Activated T-cell treated with anti-CD3 and anti-CD28 coated beads for 48 hours (primary cell): Measurements from ENCODE around the gene PGAP6.
"Not testable (repeated sequence)": the region's sequence is repeated elsewhere in the genome, so short reads cannot be mapped to it uniquely, and the experiment has no call there.

Source experiments
- DNase-seq: peaks from one replicate; pipeline ENCODE4 v3.0.0-alpha.2; 2020; ENCODE audit warnings: low read depth

The PGAP6 gene

DNA sequence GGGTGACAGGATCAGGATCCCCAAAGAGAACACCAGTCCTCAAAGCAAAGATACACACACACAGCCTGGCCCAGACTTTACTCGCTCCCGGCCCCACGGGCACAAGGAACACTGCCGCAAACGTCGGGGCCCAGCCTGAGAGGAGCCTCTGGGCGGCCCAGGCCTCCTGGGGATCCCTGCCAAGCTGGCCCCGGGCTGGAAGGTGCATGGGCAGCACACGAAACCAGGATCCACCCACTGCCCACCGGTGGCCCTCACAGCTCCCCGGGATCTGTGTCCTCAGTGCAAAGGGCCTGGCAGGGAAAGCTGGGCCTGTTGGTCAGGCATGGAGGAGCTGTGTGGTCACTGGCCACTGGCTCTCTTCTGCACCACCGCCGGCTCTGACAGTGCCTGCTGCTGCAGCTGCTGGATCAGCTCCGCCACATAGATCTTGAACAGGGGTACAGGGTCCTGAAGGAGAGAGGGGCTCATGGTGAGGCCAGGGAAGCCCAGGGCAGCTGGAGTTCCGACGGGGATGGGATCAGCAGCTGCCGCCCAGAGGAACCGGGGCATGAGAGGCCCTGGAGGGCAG, 14.4 kb downstream of the PGAP6 start:
- no peak for DNase-seq

DNA sequence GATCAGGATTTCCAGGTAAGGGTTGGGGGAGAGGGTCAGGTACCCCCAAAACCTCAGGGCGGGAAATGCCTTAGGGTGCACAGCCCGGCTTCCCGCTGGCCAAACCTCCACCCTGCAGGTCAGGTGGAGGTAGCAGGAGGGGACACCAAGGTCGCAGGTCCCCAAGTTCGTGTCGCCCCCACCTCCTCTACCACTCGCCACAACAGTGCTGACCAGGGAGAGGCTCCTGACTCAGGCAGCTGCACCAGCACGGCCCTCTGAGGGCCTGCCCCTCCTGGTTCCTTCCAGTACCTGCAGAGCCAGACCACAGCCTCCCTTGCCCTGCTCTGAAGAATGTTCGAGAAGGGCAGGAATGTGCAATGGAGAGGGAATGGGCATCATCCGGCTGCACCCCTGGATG, 15.3 kb downstream of the PGAP6 start:
- DNase-seq = no peak

DNA sequence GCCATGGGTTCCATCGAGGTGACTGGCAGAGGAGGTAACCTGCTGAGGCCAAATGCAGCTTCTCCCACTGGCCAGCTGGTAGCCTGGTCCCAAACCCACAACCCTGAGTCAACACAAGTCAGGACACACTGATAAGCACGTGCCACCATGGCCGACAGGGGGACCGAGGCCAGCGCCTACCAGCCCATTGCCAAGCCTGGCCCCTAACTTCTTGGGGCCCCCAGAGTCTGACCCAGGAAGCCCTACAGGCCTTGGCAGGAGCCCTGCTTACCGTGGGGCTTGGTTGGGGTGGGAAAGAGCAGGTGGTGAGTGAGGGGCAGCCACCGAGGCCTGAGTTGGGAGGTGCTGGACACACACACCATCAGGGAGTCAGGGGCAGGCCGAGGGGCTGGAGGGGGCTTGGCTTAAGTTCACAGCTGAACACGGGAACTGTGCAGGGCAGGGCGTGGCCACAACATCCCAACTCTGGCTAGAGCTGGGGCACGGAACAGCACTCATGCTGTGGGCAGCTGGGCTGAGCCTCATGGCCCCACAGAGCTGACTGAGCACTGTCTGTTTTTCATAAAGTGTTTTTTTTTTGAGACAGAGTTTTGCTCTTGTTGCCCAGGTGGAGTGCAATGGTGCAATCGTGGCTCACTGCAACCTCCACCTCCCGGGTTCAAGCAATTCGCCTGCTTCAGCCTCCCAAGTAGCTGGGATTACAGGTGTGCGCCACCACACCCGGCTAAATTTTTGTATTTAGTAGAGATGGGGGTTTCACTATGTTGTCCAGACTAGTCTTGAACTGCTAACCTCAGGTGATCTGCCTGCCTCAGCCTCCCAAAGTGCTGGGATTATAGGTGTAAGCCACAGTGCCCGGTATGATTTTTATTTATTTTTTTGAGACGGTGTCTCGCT, 16.9 kb downstream of the PGAP6 start:
- no peak for DNase-seq

DNA sequence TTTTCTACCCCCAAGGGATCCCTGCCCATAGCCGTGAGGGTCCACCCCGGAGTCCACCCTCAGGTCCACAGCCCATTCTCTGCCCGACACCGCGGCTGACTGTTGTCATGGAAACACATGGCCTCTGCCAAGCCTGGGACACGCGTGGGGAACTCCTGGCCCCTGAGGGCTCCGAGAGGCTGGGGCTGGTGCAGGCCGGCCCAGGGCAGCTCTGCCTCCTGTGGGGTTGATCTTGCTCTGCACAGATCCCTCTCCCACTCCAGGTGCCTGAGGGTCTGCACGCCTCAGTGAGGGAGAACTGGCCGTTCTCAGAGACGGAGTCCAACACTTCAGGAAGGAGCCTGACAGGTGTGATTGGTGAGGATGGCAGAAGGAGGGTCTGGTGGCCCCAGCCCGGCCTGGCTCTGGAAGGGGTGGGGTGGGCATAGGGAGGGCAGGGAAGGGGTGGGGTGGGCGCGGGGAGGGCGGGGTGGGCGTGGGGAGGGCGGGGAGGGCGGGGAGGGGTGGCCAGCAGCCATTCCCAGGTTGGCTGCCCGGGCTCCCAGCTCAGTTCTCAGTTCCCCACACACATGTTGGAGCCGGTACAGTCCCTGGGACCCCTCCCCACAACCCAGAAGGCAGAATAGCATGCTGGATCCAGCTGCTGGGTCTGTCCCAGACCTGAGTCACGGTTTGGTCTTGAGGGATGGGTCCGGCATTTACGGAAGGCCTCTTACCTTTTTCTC, 17.9 kb downstream of the PGAP6 start:
- DNase-seq = no peak

DNA sequence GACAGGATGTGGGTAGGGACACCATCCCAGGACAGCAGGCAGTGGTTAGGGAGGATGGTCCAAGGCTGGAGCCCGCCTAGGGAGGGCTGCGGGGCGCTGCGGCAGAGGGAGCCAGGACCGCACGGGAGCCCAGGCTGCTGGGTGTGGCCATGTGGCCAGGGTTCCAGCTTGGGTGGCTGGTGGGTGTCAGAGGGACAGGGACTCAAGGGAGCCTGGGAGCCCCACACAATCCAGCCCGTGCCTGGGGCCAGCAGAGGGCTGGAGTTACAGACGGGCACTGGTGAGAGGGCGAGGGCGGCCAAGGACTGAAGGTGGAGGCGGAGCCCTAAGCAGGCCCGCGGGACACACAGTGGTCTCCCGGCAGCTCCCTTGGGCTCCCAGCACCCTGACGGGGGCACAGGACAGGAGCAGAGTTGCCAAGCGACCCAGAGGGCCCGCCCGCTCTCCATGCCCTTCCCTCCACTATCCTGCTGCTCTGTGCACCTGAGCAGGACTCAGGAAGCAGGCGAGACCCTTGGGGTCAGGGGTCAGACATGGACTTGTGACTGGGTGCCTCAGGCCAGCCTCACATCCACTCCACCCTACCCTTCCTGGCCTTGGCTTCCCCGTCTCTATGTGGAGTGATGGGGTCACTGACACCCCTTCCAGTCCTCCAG, 18.5 kb downstream of the PGAP6 start:
- DNase-seq = no peak

DNA sequence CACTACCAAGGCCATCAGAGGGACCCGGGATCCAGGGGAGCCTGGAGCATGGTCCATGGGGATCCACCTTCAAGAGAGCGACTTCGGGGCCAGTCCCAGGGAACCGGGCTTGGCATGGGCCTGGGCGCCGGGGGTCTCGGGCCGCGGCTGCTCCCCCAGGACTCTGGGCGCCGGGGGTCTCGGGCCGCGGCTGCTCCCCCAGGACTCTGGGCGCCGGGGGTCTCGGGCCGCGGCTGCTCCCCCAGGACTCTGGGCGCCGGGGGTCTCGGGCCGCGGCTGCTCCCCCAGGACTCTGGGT, 19.1 kb downstream of the PGAP6 start:
- DNase-seq = not testable (repeated sequence)

DNA sequence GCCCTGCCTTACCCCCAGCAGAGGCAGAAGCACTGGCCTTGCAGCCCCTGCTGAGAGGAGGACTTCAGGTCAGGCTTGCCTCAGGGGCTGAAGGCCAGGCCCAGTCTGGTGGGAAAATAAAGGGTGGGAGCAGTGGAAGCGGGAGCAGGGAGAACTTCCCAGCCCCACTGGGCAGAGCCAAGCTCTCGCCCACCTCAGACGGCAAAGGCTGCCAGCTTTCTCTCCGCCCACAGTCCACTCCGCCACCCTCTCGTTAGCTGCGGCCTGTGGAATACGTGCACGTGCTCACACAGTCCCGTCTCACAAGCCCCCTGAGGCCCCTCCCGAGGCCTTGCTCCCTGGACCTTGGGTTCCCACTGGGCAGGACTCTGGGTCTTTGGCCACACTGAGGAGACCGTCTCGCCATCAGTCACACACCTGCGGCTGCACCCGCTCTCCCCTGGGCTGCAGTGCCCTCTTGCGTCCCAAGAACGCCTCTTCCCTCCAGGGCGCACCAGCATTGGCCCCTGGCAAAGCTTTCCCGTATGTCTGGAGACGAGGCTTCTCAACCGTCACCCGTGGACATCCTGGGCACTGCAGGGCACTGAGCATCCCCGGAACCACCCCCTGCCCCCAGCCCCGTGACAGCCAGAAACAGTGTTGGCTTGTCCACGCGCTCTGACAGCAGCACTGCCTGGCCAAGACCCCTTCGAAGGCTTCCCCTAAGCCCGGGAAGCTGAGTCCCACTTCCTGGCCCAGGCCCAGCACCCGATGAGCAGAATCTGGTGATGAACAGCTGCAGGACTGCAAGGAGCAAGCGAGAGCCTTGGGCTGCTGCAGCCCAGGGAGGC, 19.7 kb downstream of the PGAP6 start:
- peak; percentile 73 for DNase-seq

DNA sequence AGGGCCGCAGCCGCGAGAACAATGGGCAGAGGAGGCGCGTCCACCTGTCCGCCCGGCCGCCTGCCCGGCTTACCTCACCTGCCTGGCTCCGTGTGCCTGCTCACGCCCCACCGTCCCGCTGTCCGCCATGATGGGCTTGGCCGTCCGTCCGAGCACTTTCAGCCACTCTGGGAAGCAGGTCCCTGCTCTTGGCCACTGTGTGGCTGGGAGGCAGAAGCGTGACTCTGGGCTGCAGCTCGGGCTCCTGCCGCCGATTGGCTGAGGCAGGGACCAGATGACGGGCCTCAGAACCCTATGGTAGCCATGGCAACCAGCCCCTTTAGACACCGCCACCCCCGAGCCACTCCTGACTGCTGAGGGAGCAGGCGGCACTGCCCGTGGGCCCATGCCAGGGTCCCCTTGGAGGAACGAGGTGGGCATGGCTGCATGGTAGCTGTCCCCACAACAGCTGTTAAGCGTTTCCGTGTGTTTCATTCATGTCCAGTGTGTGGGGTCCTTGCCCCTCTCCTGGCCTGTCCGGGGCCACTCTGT, 20.4 kb downstream of the PGAP6 start:
- DNase-seq = no peak

DNA sequence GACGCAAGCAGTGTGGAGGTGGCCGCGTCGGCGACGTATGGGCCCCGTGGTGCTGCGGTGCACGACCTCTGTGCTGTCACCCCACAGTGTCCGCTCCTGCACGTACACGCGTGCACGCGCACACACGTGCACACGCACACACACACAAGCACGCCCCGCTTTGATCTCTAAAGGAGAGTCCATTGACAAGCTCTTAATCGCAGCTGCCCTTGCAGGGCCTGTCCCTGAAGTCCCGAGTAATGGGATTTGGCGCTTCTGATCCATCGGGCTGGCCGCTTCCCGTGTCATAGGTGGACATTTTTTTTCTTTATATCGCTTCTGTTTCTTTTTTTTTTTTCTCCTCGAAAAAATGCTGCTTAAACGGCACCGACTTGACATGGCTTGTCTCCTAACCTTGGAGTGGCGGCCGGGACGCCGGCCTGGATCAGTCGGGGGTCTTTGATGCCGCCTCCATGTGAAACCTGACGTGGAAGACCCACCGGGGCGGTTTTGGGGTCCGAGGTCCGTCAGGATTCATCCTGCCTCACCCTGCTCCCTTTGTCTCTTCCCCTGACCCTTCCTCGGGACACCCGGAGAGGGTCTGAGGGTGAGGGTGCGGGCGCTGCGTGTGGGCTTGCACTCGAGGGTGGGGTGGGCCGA, 21.0 kb downstream of the PGAP6 start:
- no peak for DNase-seq

DNA sequence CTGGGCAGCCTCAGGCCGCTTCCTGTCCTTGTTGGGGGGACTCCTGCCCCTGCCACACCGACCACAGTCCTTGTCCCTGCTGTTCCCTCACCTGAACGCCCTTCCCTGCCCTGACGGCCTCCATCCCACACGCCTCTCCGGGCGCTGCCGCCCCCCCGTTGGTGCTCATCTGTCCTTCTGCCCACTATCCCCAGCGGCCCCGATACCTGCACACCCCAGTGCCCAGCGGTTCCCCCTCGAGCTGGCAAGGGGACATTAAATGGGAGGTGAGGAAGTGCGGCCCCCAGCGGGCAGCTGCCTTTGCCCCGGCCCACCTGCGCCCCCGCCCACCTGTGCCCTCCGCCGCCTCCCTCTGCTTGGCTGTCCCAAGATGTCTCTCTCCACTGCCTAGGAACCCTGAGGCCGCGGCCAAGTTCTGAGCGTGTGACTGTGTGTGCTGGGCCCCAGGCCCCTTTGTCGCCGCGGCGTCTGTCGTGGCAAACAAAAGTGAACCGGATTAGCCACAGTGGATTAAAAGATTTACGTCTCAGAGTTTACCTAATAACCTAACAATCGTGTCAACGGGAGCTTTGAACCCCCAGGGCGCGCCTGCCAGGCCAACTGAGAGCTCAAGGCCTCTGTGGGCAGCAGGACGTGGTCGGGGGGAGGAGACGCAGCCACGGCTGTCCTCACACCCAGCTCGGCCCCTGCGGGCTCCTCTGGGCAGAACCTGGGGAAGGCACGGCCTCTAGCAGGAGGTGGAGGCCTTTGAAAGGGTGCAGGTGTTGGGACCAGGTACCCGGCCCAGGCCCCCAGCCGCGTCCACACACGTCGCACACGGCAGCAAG, 21.7 kb downstream of the PGAP6 start:
- DNase-seq = no peak

DNA sequence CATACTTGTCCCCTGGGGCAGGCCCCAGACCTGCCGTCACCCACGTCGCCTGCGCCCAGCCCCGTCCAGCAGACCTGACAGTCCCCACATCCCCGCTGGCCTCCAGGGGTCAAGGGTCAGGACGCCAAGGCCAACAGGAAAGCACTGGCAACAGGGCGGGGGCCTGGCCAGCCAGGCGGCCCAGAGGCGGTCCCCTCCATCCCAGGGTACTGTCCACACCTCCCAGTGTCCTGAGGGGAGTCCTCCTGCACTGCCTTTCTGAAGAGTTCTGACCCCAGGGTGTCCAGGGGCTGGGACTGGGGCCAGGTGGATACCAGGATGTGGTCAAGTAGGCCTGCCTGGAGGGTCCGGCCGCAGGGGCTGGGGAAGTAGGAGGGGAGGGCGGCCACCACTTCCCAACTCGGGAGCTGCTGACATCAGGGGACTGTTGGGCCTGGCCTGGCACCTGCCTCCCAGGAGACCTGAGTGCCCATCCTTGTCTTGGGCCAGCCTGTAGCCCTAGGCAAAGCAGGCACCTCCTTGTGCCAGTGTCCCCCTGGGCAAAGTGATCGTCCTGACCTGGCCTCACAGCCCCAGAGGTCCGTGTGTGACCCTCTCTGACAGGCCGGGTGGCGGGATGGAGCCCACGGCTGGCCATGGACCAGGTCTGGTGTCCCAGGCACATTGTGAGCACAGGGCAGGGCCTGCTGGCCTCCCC, 22.6 kb downstream of the PGAP6 start:
- DNase-seq = no peak

DNA sequence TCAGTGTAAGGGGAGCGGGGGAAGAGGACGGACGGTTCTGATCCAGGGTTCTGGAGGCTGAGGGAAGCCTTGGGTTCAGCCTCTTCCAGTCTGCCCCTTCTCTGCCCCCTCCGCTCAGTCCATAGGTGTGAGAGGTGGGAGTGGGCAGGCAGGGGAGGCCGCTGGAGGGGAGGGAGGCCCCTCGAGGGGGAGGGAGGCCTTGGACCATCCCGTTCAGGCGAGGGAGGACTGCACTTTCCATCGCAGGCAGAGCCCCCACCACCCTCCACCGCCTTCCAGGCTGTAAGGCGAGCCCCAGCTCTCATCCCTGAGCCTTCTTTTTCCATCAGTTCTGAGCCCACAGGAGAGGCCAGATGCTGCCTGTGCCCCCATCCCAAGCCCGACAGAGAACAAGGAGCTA, 25.0 kb downstream of the PGAP6 start:
- DNase-seq = no peak

DNA sequence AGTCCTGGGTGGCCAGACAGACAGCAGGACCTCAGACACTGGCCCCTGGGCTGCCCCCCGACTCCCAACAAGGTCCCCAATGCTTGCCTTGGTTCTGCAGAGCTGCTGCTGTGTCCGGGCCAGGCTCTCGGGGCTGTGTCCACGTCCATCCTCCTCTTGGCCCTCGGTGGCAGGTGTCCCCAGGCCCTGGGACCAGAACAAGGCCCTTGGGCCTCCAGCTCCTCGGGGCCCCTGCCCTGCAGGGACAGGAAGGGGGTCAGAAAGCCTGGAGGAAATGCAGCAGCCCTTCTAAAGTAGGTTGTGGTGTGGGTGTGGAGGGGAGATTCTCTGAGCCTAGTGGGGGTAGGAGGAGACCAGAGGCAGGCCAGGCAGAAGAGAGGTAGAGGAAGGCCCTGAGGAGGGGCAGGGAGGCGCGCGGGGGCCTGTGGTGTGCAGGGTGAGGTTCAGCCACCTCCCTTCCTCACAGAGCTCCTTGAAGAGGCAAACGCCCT, 26.8 kb downstream of the PGAP6 start:
- no peak for DNase-seq

DNA sequence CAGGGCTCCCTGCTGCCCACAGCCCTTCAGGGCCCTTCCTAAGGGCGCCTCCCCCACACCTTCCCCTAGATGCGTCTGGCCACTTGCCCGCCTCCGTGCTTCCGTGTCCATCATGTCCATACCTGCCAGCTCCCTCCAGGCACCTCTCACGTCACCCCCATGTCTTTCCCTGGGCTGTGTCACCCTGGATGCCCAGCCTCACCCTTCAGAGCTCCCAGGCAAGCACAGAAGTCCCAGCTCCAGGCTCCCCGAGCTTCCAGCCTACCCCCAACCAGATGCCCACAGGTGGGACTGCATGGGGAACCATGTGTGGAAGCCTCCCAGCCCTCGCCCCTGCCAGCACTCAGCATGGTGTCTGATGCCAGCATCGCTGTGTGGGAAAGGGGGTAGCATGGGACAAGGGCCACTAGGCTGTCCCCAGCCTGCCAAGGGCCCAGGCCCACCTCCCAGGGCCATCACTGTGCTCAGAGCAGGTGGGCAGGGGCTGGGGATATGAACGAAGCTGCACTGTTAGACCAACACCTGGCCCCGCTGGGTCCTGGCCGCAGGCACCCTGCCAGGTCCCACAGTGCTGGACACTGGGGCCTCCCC, 27.4 kb downstream of the PGAP6 start:
- no peak for DNase-seq

DNA sequence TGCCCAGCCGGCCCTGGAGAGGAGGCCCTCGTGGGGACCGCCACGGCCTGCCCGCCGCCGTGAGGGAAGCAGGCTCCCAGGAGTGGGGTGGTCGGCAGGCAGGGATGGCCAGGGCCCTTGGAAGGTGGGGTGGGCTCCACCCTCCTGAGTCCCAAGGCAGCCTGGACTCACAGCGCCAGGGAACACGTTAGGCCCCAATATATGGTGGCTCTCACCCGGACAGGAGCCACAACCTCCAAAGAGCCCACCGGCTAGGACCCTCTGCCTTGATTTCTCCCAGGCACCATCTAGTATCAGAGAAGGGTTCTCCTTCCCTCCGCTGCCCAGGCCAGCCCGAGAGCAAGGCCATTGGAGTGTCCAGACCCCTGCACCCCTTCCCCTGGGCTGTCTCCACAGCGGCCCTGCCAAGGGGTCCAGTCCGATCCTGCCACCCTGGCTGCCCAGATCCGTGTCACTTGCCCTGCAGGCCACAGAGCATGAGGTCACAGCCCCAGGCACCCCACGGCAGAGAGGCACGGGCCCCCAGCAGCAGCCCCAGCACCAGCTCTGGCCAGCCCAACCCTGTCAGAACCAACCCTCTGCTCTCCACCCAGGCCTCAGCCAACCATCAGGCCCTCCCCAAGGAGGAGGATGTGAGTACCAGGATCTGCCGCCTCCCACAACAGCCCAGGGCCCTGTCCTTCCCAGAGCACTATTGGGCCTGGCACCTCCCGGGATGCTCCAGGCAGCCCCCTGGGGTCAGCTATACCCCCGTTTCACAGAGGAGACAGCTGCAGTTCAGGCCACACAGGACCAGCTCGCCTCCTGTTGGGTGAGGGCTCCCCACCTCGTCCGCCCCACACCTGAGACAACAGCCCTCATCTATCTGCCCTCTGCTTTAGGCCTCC, 28.1 kb downstream of the PGAP6 start:
- DNase-seq = no peak

DNA sequence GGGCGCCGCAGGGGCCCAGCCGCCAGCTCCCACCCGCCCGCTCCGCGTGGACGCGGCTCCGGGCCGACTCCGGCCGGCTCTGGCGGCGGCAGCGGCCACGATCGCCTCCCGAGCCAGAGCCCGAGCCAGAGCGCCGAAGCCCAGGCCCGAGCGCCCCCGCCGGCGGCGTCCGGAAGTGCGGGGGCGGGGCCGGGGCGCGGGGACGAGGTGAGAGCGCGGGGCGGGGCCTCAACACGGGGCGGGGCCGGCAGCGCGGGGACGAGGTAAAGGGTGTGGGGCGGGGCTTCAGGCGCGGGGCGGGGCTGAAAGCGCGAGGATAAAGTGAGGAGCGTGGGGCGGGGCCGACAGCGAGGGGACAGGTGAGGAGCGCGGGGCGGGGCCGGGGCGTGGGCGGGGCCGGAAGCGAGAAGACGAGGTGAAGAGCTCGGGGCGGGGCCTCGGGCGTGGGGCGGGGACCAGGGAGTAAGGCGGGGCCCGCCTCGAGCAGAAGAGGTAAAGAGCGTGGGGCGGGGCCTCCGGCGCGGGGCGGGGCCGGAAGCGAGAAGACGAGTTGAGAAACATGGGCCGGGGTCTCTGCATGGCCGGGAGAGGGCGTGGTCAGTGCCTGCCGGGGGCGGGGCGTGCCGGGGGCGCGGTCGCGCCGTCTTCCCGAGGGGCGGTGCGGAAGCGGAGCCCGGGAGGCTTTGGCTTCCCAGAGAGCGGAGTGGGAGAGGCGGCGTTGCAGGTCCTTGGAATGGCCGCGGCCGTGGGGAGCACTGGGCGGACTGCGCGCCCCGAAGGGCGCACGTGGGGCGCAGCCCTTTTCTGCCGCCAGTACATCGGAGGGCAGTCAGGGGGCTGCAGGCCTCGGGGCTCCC, 29.0 kb downstream of the PGAP6 start, which contains the start of gene AXIN1:
TSS of gene AXIN1 (minus strand) at position 177 of the 857 bp plus-strand sequence. CDS start 5,698 bp downstream, outside the sequence.
- DNase-seq = peak; percentile 100
